H1 (cell line): ENCODE results near the gene SPDYC. TPM values are rescaled to one million over a fixed set of nuclear protein-coding genes. Genes with fewer than 3 reads are reported as not detected.

ENCODE experiments used
- ASH2L ChIP-seq: fragments of 200-600, 300-600 bp; sonication (generic); IDR thresholded peaks from one replicate; pipeline ENCODE4 v1.7.1; 2017; ENCODE audit warnings: low read length
- BACH1 ChIP-seq: IDR thresholded peaks from 2 replicates; pipeline ENCODE4 v1.6.1; 2012; ENCODE audit warnings: low read length, improper control_type of control experiment
- BCL11A ChIP-seq, 2 experiments: IDR thresholded peaks; one replicate each; pipeline ENCODE4 v1.6.1; 2011; ENCODE audit warnings: low read depth in 2 of 2, low read length in 2 of 2, mild to moderate bottlenecking in 2 of 2
- E2F6 ChIP-seq: IDR thresholded peaks from 2 replicates; pipeline ENCODE4 v1.6.1; 2012; ENCODE audit warnings: inconsistent platforms
- EGR1 ChIP-seq: IDR thresholded peaks from 2 replicates; pipeline ENCODE4 v1.6.1; 2011; ENCODE audit warnings: low read depth, low read length, borderline replicate concordance
- NRF1 ChIP-seq: IDR thresholded peaks from 2 replicates; pipeline ENCODE4 v1.6.1; 2011; ENCODE audit warnings: mild to moderate bottlenecking, low read depth, low read length, improper control_type of control experiment
- POU5F1 ChIP-seq: IDR thresholded peaks from 2 replicates; pipeline ENCODE4 v1.6.1; 2011; ENCODE audit warnings: low read depth, mild to moderate bottlenecking, low read length, moderate library complexity
- SIX5 ChIP-seq: IDR thresholded peaks from 2 replicates; pipeline ENCODE4 v1.6.1; 2011; ENCODE audit warnings: mild to moderate bottlenecking, low read depth, low read length
- SUZ12 ChIP-seq: fragments of 200-600 bp; sonication (generic); IDR thresholded peaks from 2 replicates; pipeline ENCODE4 v1.6.1; 2012; ENCODE audit warnings: mild to moderate bottlenecking, inconsistent platforms, low read length, moderate library complexity, mixed read lengths
- polyA plus RNA-seq, 7 experiments: library from polyadenylated mRNA; depleted of rRNA in 3 of 7; stranded (reverse) in 5 of 7; unstranded in 2 of 7; fragments of >200 nt in 5 of 7; fragments of 200-250 nt in 2 of 7; gene quantifications; 1 replicate in 5 of 7; 2 replicates in 1 of 7; 4 replicates in 1 of 7; pipeline versions ENCODE4 v1.2.1 to v1.2.3, GENCODE V29; 2011 to 2013; ENCODE audit warnings: missing spikeins in 2 of 7, mixed read lengths in 2 of 7
- total RNA-seq: library from RNA; stranded (reverse); fragmentation: NEBNext Ultra II Directional; extraction: Animal tissue kit (Norgen Biotek cat#: 25700); gene quantifications from 2 replicates; pipeline ENCODE4 v1.2.1, GENCODE V29; 2021

Gene SPDYC
- total and polyA plus RNA-seq, 2 of the 8 experiments (the other 6 are each of a cell fraction or from before 2014, with no cell fraction given): 0.15 TPM; not detected in 1

- TF ChIP-seq POU5F1: no peak
- TF ChIP-seq E2F6: no peak
- TF ChIP-seq SUZ12: no peak
- no peak for TF ChIP-seq EGR1
- no peak for TF ChIP-seq NRF1
- TF ChIP-seq SIX5: no peak
- TF ChIP-seq BCL11A (IDR thresholded peaks at IDR 0.05; ENCODE audit: low read depth in 2 of 2, low read length in 2 of 2): no peak
- no peak for TF ChIP-seq BACH1
- TF ChIP-seq ASH2L: no peak
Measured at GRCh38 chr11:65141896-65142494, 28.0 kb upstream of the SPDYC start (continued).
